ENCODE results near the gene CFAP58. TPM values are rescaled to one million over a fixed set of nuclear protein-coding genes. Genes with fewer than 3 reads are reported as not detected.

CFAP58 gene
- total and polyA plus RNA-seq, 2 donors = 0.19 to 0.34 TPM

- 86% methylated on average over 6 of the region's 6 CpGs for WGBS
- no peak overlapping the region for H3K27ac ChIP-seq (ENCODE audit: low read depth in 1 of 2, low read length in 1 of 2)
- peaks cover 10 to 42% of the 10 kb centered on the region in 2 donors for H3K36me3 ChIP-seq (ENCODE audit: control insufficient read depth in 2 of 2, insufficient read depth in 2 of 2, low read length in 1 of 2)
These were observed 32.4 kb upstream of the CFAP58 start for GRCh38 chr10:104321226-104321625.

GRCh38 chr10:104321725-104322415, 31.8 kb upstream of the CFAP58 start:
- WGBS = 56% methylated on average over 8 of the region's 8 CpGs
- H3K9me3 ChIP-seq (ENCODE audit: control insufficient read depth in 2 of 2, insufficient read depth in 1 of 2, low read length in 1 of 2) = no peaks in the 10 kb centered on the region
- H3K36me3 ChIP-seq (ENCODE audit: control insufficient read depth in 2 of 2, insufficient read depth in 2 of 2, low read length in 1 of 2) = peaks cover 8 to 39% of the 10 kb centered on the region in 2 donors
- H3K4me3 ChIP-seq (ENCODE audit: low read length in 2 of 2) = no peak overlapping the region
- peaks cover 33 to 91% of the 10 kb centered on the region in 2 donors for H3K4me1 ChIP-seq (ENCODE audit: control insufficient read depth in 2 of 2, insufficient read depth in 2 of 2, low read length in 2 of 2)
- no peaks in the 10 kb centered on the region for H3K27me3 ChIP-seq (ENCODE audit: control insufficient read depth in 2 of 2, insufficient read depth in 1 of 2, low read length in 1 of 2)
- peak in 1 of 9 donors; percentile 65 for DNase-seq (ENCODE audit: low read depth in 6 of 9, low spot score in 9 of 9)
- H3K27ac ChIP-seq (ENCODE audit: low read depth in 1 of 2, low read length in 1 of 2) = peak overlapping the region; percentile 55 to 63

More at GRCh38 chr10:104321226-104321625, 32.4 kb upstream of the CFAP58 start:
- no peak overlapping the region for H3K4me3 ChIP-seq (ENCODE audit: low read length in 2 of 2)
- DNase-seq (ENCODE audit: low read depth in 6 of 9, low spot score in 9 of 9) = no peak
- H3K4me1 ChIP-seq (ENCODE audit: control insufficient read depth in 2 of 2, insufficient read depth in 2 of 2, low read length in 2 of 2) = peaks cover 29 to 87% of the 10 kb centered on the region in 2 donors
- H3K27me3 ChIP-seq (ENCODE audit: control insufficient read depth in 2 of 2, insufficient read depth in 1 of 2, low read length in 1 of 2) = no peaks in the 10 kb centered on the region
- no peaks in the 10 kb centered on the region for H3K9me3 ChIP-seq (ENCODE audit: control insufficient read depth in 2 of 2, insufficient read depth in 1 of 2, low read length in 1 of 2)

GRCh38 chr10:104322416-104322782, 31.2 kb upstream of the CFAP58 start:
- peaks cover 8 to 39% of the 10 kb centered on the region in 2 donors for H3K36me3 ChIP-seq (ENCODE audit: control insufficient read depth in 2 of 2, insufficient read depth in 2 of 2, low read length in 1 of 2)
- WGBS = 65% methylated on average over 7 of the region's 7 CpGs
- DNase-seq (ENCODE audit: low read depth in 6 of 9, low spot score in 9 of 9) = no peak
- H3K27me3 ChIP-seq (ENCODE audit: control insufficient read depth in 2 of 2, insufficient read depth in 1 of 2, low read length in 1 of 2) = no peaks in the 10 kb centered on the region
- H3K27ac ChIP-seq (ENCODE audit: low read depth in 1 of 2, low read length in 1 of 2) = peak overlapping the region; percentile 55 to 63
- H3K4me3 ChIP-seq (ENCODE audit: low read length in 2 of 2) = no peak overlapping the region
- H3K9me3 ChIP-seq (ENCODE audit: control insufficient read depth in 2 of 2, insufficient read depth in 1 of 2, low read length in 1 of 2) = no peaks in the 10 kb centered on the region
- peaks cover 37 to 95% of the 10 kb centered on the region in 2 donors for H3K4me1 ChIP-seq (ENCODE audit: control insufficient read depth in 2 of 2, insufficient read depth in 2 of 2, low read length in 2 of 2)

- no peak for DNase-seq (ENCODE audit: low read depth in 6 of 9, low spot score in 9 of 9)
- Histone ChIP-seq H3K4me1 (ENCODE audit: control insufficient read depth in 2 of 2, insufficient read depth in 2 of 2, low read length in 2 of 2) (peaks cover 44 to 95% of the 10 kb centered on the region in 2 donors), H3K27me3 (ENCODE audit: control insufficient read depth in 2 of 2, insufficient read depth in 1 of 2, low read length in 1 of 2) (no peaks in the 10 kb centered on the region), H3K36me3 (ENCODE audit: control insufficient read depth in 2 of 2, insufficient read depth in 2 of 2, low read length in 1 of 2) (peaks cover 8 to 33% of the 10 kb centered on the region in 2 donors), H3K4me3 (ENCODE audit: low read length in 2 of 2) (no peak overlapping the region), H3K27ac (ENCODE audit: low read depth in 1 of 2, low read length in 1 of 2) (peak overlapping the region in 1 of 2 donors; percentile 48), H3K9me3 (ENCODE audit: control insufficient read depth in 2 of 2, insufficient read depth in 1 of 2, low read length in 1 of 2) (no peaks in the 10 kb centered on the region)
- WGBS = 100% methylated on average over 1 of the region's 1 CpG
These were observed 30.5 kb upstream of the CFAP58 start for GRCh38 chr10:104323085-104323484.

GRCh38 chr10:104323760-104324201, 29.9 kb upstream of the CFAP58 start:
- Histone ChIP-seq H3K4me3 (ENCODE audit: low read length in 2 of 2) (no peak overlapping the region), H3K36me3 (ENCODE audit: control insufficient read depth in 2 of 2, insufficient read depth in 2 of 2, low read length in 1 of 2) (peaks cover 8 to 27% of the 10 kb centered on the region in 2 donors), H3K4me1 (ENCODE audit: control insufficient read depth in 2 of 2, insufficient read depth in 2 of 2, low read length in 2 of 2) (peaks cover 50 to 97% of the 10 kb centered on the region in 2 donors), H3K27ac (ENCODE audit: low read depth in 1 of 2, low read length in 1 of 2) (peak overlapping the region in 1 of 2 donors; percentile 12), H3K27me3 (ENCODE audit: control insufficient read depth in 2 of 2, insufficient read depth in 1 of 2, low read length in 1 of 2) (no peaks in the 10 kb centered on the region), H3K9me3 (ENCODE audit: control insufficient read depth in 2 of 2, insufficient read depth in 1 of 2, low read length in 1 of 2) (no peaks in the 10 kb centered on the region)
- 95% methylated on average over 4 of the region's 4 CpGs for WGBS
- no peak for DNase-seq (ENCODE audit: low read depth in 6 of 9, low spot score in 9 of 9)

GRCh38 chr10:104324221-104324686, 29.4 kb upstream of the CFAP58 start:
- Histone ChIP-seq H3K9me3 (ENCODE audit: control insufficient read depth in 2 of 2, insufficient read depth in 1 of 2, low read length in 1 of 2) (no peaks in the 10 kb centered on the region), H3K27ac (ENCODE audit: low read depth in 1 of 2, low read length in 1 of 2) (no peak overlapping the region), H3K4me1 (ENCODE audit: control insufficient read depth in 2 of 2, insufficient read depth in 2 of 2, low read length in 2 of 2) (peaks cover 54 to 97% of the 10 kb centered on the region in 2 donors), H3K36me3 (ENCODE audit: control insufficient read depth in 2 of 2, insufficient read depth in 2 of 2, low read length in 1 of 2) (peaks cover 8 to 27% of the 10 kb centered on the region in 2 donors), H3K27me3 (ENCODE audit: control insufficient read depth in 2 of 2, insufficient read depth in 1 of 2, low read length in 1 of 2) (no peaks in the 10 kb centered on the region), H3K4me3 (ENCODE audit: low read length in 2 of 2) (no peak overlapping the region)
- 46% methylated on average over 9 of the region's 9 CpGs for WGBS
- no peak for DNase-seq (ENCODE audit: low read depth in 6 of 9, low spot score in 9 of 9)

GRCh38 chr10:104324931-104325330, 28.7 kb upstream of the CFAP58 start:
- Histone ChIP-seq H3K4me3 (ENCODE audit: low read length in 2 of 2) (no peak overlapping the region), H3K4me1 (ENCODE audit: control insufficient read depth in 2 of 2, insufficient read depth in 2 of 2, low read length in 2 of 2) (peaks cover 61 to 99% of the 10 kb centered on the region in 2 donors), H3K9me3 (ENCODE audit: control insufficient read depth in 2 of 2, insufficient read depth in 1 of 2, low read length in 1 of 2) (no peaks in the 10 kb centered on the region), H3K27me3 (ENCODE audit: control insufficient read depth in 2 of 2, insufficient read depth in 1 of 2, low read length in 1 of 2) (no peaks in the 10 kb centered on the region), H3K27ac (ENCODE audit: low read depth in 1 of 2, low read length in 1 of 2) (no peak overlapping the region), H3K36me3 (ENCODE audit: control insufficient read depth in 2 of 2, insufficient read depth in 2 of 2, low read length in 1 of 2) (peaks cover 8 to 26% of the 10 kb centered on the region in 2 donors)
- no peak for DNase-seq (ENCODE audit: low read depth in 6 of 9, low spot score in 9 of 9)
- 97% methylated on average over 10 of the region's 10 CpGs for WGBS

- DNase-seq (ENCODE audit: low read depth in 6 of 9, low spot score in 9 of 9) = no peak
- Histone ChIP-seq H3K4me1 (ENCODE audit: control insufficient read depth in 2 of 2, insufficient read depth in 2 of 2, low read length in 2 of 2) (peaks cover 68 to 100% of the 10 kb centered on the region in 2 donors), H3K36me3 (ENCODE audit: control insufficient read depth in 2 of 2, insufficient read depth in 2 of 2, low read length in 1 of 2) (peaks cover 8 to 23% of the 10 kb centered on the region in 2 donors), H3K27me3 (ENCODE audit: control insufficient read depth in 2 of 2, insufficient read depth in 1 of 2, low read length in 1 of 2) (no peaks in the 10 kb centered on the region), H3K27ac (ENCODE audit: low read depth in 1 of 2, low read length in 1 of 2) (peak overlapping the region in 1 of 2 donors; percentile 39), H3K9me3 (ENCODE audit: control insufficient read depth in 2 of 2, insufficient read depth in 1 of 2, low read length in 1 of 2) (no peaks in the 10 kb centered on the region), H3K4me3 (ENCODE audit: low read length in 2 of 2) (no peak overlapping the region)
- 73% methylated on average over 28 of the region's 28 CpGs for WGBS
These were observed 27.9 kb upstream of the CFAP58 start for GRCh38 chr10:104325436-104326435.

Measured in thymus (tissue), 11 donors.